GM12878 (cell line): ENCODE measurements around the gene HSD17B4. TPM values are rescaled to one million over a fixed set of nuclear protein-coding genes. Genes with fewer than 3 reads are reported as not detected.

Experiments
- ATAC-seq: fragments of 200-7000 bp; cut with Tn5 transposase; 3 replicates; pipeline ENCODE4 v1.9.1; 2020; ENCODE audit warnings: mild to moderate bottlenecking, moderate library complexity
- BruUV-seq: library from RNA; stranded (reverse); fragments of 400-500 nt; replicated peaks from 2 replicates; lab custom pipeline; 2021; lab: Mats Ljungman, UMichigan
- CTCF ChIA-PET: fragments of 300-600 bp; sonication (Branson Sonifier 250); formaldehyde crosslinking; extraction: SDS; loops from one replicate; lab custom pipeline; 2021; ENCODE audit warnings: inconsistent platforms; lab: Yijun Ruan, JAX
- POLR2A ChIA-PET: fragments of 350-600 bp; formaldehyde crosslinking; extraction: SDS; loops from one replicate; lab custom pipeline; 2021; ENCODE audit warnings: inconsistent platforms; lab: Charles Lee
- RAD21 ChIA-PET: fragments of 300-600 bp; sonication (Branson Sonifier 250); formaldehyde crosslinking; loops from one replicate; lab custom pipeline; 2023; ENCODE audit warnings: antibody characterized with exemption; ENCODE audit not compliant: unreplicated experiment; lab: Charles Lee
- SMC1A ChIA-PET: fragments of 300-600 bp; sonication (Branson Sonifier 250); formaldehyde crosslinking; loops from one replicate; lab custom pipeline; 2023; ENCODE audit not compliant: unreplicated experiment, uncharacterized antibody; lab: Charles Lee
- DNase-seq: peaks from one replicate; pipeline ENCODE4 v3.0.0-alpha.2; 2011; ENCODE audit warnings: low read depth, low spot score
- FAIRE-seq: peaks from 3 replicates; lab custom pipeline; 2011; peaks lifted over from hg19 to GRCh38; lab: Jason Lieb, UNC
- H2AFZ ChIP-seq: 2 replicates; pipeline ENCODE4 v1.6.0; 2011; ENCODE audit warnings: low read depth, low read length, control low read depth; ENCODE audit not compliant: control insufficient read depth
- H3K27ac ChIP-seq: 2 replicates; pipeline ENCODE4 v1.5.1; 2011; ENCODE audit warnings: control low read depth; ENCODE audit not compliant: control insufficient read depth, insufficient read depth
- H3K27me3 ChIP-seq, 2 experiments: replicated peaks in 1 of 2; 2 replicates each; pipeline versions ENCODE4 v1.6.0 to v1.6.1; 2011; ENCODE audit warnings: low read length in 1 of 2; ENCODE audit not compliant: control insufficient read depth in 2 of 2, insufficient read depth in 2 of 2
- H3K36me3 ChIP-seq, 2 experiments: 2 replicates each; pipeline ENCODE4 v1.5.1; 2011; ENCODE audit warnings: low read length in 1 of 2; ENCODE audit not compliant: control insufficient read depth in 2 of 2, insufficient read depth in 2 of 2
- H3K4me1 ChIP-seq: 2 replicates; pipeline ENCODE4 v1.6.1; 2011; ENCODE audit warnings: mild to moderate bottlenecking, low read length, moderate library complexity, mixed read lengths; ENCODE audit not compliant: control insufficient read depth, insufficient read depth
- H3K4me2 ChIP-seq: 2 replicates; pipeline ENCODE4 v1.6.0; 2011; ENCODE audit warnings: control low read depth; ENCODE audit not compliant: control insufficient read depth, insufficient read depth
- H3K4me3 ChIP-seq: fragments of 200-600 bp; sonication (generic); 2 replicates; pipeline ENCODE4 v1.5.1; 2016
- H3K79me2 ChIP-seq: 2 replicates; pipeline ENCODE4 v1.6.0; 2011; ENCODE audit warnings: low read length; ENCODE audit not compliant: control insufficient read depth, insufficient read depth
- H3K9ac ChIP-seq: 2 replicates; pipeline ENCODE4 v1.8.0; 2011; ENCODE audit warnings: low read length, control low read depth, mixed read lengths; ENCODE audit not compliant: control insufficient read depth, insufficient read depth
- H3K9me3 ChIP-seq: replicated peaks from 3 replicates; pipeline ENCODE4 v1.5.1; 2011; ENCODE audit warnings: mild to moderate bottlenecking, low read length; ENCODE audit not compliant: control insufficient read depth, insufficient read depth
- H4K20me1 ChIP-seq: 2 replicates; pipeline ENCODE4 v1.6.0; 2011; ENCODE audit not compliant: control insufficient read depth, insufficient read depth
- CBX3 ChIP-seq: fragments of 200-600 bp; sonication (generic); IDR thresholded peaks from 2 replicates; pipeline ENCODE4 v1.6.1; 2016; ENCODE audit warnings: low read depth, borderline replicate concordance
- ETV6 ChIP-seq, 2 experiments: fragments of 450-650 bp in 1 of 2; IDR thresholded peaks in 1 of 2; conservative IDR thresholded peaks in 1 of 2; 2 replicates each; pipeline ENCODE4 v1.6.1; 2014; ENCODE audit warnings: antibody characterized with exemption in 1 of 2, borderline replicate concordance in 1 of 2, low read depth in 1 of 2, mild to moderate bottlenecking in 1 of 2, moderate library complexity in 1 of 2
- FOXK2 ChIP-seq: fragments of 450-650 bp; IDR thresholded peaks from 2 replicates; pipeline ENCODE4 v1.6.1; 2017; ENCODE audit warnings: mild to moderate bottlenecking, moderate library complexity
- PAX5 ChIP-seq: IDR thresholded peaks from 2 replicates; pipeline ENCODE4 v1.6.1; 2011; ENCODE audit warnings: low read depth, low read length, borderline replicate concordance
- RAD21 ChIP-seq: IDR thresholded peaks from 2 replicates; pipeline ENCODE4 v1.6.1; 2011; ENCODE audit warnings: mild to moderate bottlenecking, low read depth, low read length, moderate library complexity; ENCODE audit not compliant: insufficient read depth
- SKIL ChIP-seq: fragments of 450-650 bp; IDR thresholded peaks from 2 replicates; pipeline ENCODE4 v1.6.1; 2017; ENCODE audit warnings: mild to moderate bottlenecking, low read depth, inconsistent platforms; ENCODE audit not compliant: poor library complexity, severe bottlenecking
- SMAD1 ChIP-seq: fragments of 450-650 bp; IDR thresholded peaks from 2 replicates; pipeline ENCODE4 v1.6.1; 2018; ENCODE audit warnings: mild to moderate bottlenecking, low read depth; ENCODE audit not compliant: partially characterized antibody
- ZNF217 ChIP-seq: fragments of 450-650 bp; IDR thresholded peaks from 2 replicates; pipeline ENCODE4 v1.6.1; 2017; ENCODE audit warnings: antibody characterized with exemption, mild to moderate bottlenecking
- ZNF274 ChIP-seq: IDR thresholded peaks from one replicate; pipeline ENCODE4 v1.8.0; 2011; ENCODE audit not compliant: insufficient read length, insufficient read depth
- ZNF384 ChIP-seq: IDR thresholded peaks from 2 replicates; pipeline ENCODE4 v1.6.1; 2012; ENCODE audit warnings: low read depth, mild to moderate bottlenecking, low read length, improper control_type of control experiment, borderline replicate concordance
- WGBS: methylation state at CpG from one replicate; pipeline ENCODE4 v1.1.6; 2016; ENCODE audit warnings: low lambda C conversion rate; ENCODE audit not compliant: insufficient replicate concordance, insufficient coverage; ENCODE audit errors: missing lambda C conversion rate; 5-methylcytosine and 5-hydroxymethylcytosine counted together
- in situ Hi-C: fragments of 300-500 bp; cut with MboI; formaldehyde crosslinking; loops from 9 replicates; pipeline ENCODE4 v1.14.3; 2018; ENCODE audit warnings: mixed read lengths
- intact Hi-C: fragments of 100-400 bp; cut with micrococcal nuclease; formaldehyde crosslinking; loops from one replicate; pipeline ENCODE4 v1.14.2; 2022; ENCODE audit not compliant: unreplicated experiment
- polyA plus RNA-seq, 11 experiments: library from polyadenylated mRNA; depleted of rRNA in 4 of 11; unstranded in 6 of 11; stranded (reverse) in 5 of 11; fragments of >200 nt; fragmentation: Nextera tagmentation in 4 of 11; fragmentation: Illumina TruSeq in 1 of 11; extraction: Ambion mirVana in 4 of 11; extraction: Trizol in 1 of 11; gene quantifications; 1 replicate in 1 of 11; 2 replicates in 10 of 11; pipeline versions ENCODE4 v1.2.1 to v1.2.3, GENCODE V29; 2011 to 2016; ENCODE audit warnings: inconsistent platforms in 2 of 11, missing spikeins in 2 of 11, low read depth in 1 of 11
- total RNA-seq, 4 experiments: library from RNA; depleted of rRNA in 3 of 4; stranded (reverse); fragments of >200 nt in 3 of 4; fragmentation: Illumina TruSeq in 1 of 4; extraction: Trizol in 1 of 4; gene quantifications; 2 replicates each; pipeline versions ENCODE4 v1.2.1 to v1.2.3, GENCODE V29; 2013 to 2021
- TF ChIP-seq, protein P1 (sequence below): IDR thresholded peaks from 2 replicates; pipeline ENCODE4 v1.6.1; 2011; ENCODE audit warnings: low read depth, low read length, improper control_type of control experiment, borderline replicate concordance
- TF ChIP-seq, protein P2 (sequence below): fragments of 450-650 bp; IDR thresholded peaks from 2 replicates; pipeline ENCODE4 v1.6.1; 2016; ENCODE audit warnings: mild to moderate bottlenecking
- TF ChIP-seq, protein P3 (sequence below): IDR thresholded peaks from 2 replicates; pipeline ENCODE4 v1.6.1; 2012; ENCODE audit warnings: low read depth, low read length, improper control_type of control experiment
- TF ChIP-seq, protein P4 (sequence below): IDR thresholded peaks from 2 replicates; pipeline ENCODE4 v1.6.1; 2012; ENCODE audit warnings: mild to moderate bottlenecking, low read depth, low read length

HSD17B4 gene
- total and polyA plus RNA-seq, 10 of the 15 experiments (the other 5 are each of a cell fraction or from before 2014, with no cell fraction given), result 38.6 to 125 (median 93.0) TPM

DNA sequence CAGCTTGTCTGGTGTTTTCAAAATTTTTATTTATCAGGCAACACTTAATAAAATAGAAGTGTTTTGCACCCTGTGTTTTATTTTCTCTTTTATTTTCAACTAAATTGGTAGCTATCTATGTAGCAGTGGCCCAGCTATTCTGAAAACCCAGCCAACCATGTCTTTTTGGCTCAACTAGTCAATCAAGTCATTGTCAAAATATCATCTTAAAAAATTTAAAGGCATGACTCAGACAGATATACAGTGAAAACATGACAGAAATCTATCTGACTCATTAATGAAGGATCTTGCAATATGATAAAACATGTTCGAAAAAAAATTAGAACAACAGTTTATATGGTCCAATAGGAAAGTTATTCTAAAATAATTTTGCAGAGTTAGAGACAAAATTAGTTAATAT lies 75.1 kb downstream of the HSD17B4 start:
- Histone ChIP-seq H3K9ac (no peak overlapping the region), H4K20me1 (no peaks in the 10 kb centered on the region), H3K27ac (no peak overlapping the region), H3K36me3 (peaks cover 0 to 5% of the 10 kb centered on the region in 2 experiments; a peak in 2 of 4 replicates), H3K4me2 (no peak overlapping the region), H3K27me3 (no peaks in the 10 kb centered on the region), H3K4me3 (no peak overlapping the region), H2AFZ (no peak overlapping the region), H3K4me1 (no peaks in the 10 kb centered on the region), H3K79me2 (no peaks in the 10 kb centered on the region), H3K9me3 (no peaks in the 10 kb centered on the region)
- BruUV-seq, result no TSS peak
- in situ Hi-C loops (no loop called here), intact Hi-C loops (loop anchor here (5.0 kb wide), 1 partner anchor 540 kb away; the partner anchor contains the start of gene DTWD2)
- CTCF ChIA-PET, result interaction anchor here (1.5 to 1.6 kb wide), 2 partner anchors 18 to 57 kb away, joined by 3 to 4 read pairs; no protein-coding TSS in a partner anchor
- SMC1A ChIA-PET, result no interaction called here
- RAD21 ChIA-PET, result interaction anchor here (0.6 kb wide), 1 partner anchor 14 kb away, joined by 3 read pairs; no protein-coding TSS in a partner anchor
- WGBS, result 94% methylated on average over 1 of the region's 1 CpG
- POLR2A ChIA-PET, result no interaction called here
- no peak for FAIRE-seq
- DNase-seq, result no peak
- no peak for ATAC-seq
- TF ChIP-seq FOXK2 (no peak), ZNF274 (no peak), ZNF217 (no peak), SMAD1 (no peak), ZNF384 (no peak), ETV6 (conservative IDR thresholded peaks at IDR 0.05 in 1 of 2, IDR thresholded peaks at IDR 0.05 in 1 of 2; ENCODE audit: borderline replicate concordance in 1 of 2, low read depth in 1 of 2) (no peak), PAX5 (no peak), RAD21 (no peak), SKIL (no peak), CBX3 (no peak)
- TF ChIP-seq, protein P1, sequence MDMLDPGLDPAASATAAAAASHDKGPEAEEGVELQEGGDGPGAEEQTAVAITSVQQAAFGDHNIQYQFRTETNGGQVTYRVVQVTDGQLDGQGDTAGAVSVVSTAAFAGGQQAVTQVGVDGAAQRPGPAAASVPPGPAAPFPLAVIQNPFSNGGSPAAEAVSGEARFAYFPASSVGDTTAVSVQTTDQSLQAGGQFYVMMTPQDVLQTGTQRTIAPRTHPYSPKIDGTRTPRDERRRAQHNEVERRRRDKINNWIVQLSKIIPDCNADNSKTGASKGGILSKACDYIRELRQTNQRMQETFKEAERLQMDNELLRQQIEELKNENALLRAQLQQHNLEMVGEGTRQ, result no peak
- TF ChIP-seq, protein P2, sequence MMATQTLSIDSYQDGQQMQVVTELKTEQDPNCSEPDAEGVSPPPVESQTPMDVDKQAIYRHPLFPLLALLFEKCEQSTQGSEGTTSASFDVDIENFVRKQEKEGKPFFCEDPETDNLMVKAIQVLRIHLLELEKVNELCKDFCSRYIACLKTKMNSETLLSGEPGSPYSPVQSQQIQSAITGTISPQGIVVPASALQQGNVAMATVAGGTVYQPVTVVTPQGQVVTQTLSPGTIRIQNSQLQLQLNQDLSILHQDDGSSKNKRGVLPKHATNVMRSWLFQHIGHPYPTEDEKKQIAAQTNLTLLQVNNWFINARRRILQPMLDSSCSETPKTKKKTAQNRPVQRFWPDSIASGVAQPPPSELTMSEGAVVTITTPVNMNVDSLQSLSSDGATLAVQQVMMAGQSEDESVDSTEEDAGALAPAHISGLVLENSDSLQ, result no peak
- TF ChIP-seq, protein P3, sequence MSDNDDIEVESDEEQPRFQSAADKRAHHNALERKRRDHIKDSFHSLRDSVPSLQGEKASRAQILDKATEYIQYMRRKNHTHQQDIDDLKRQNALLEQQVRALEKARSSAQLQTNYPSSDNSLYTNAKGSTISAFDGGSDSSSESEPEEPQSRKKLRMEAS, result no peak
- TF ChIP-seq, protein P4, sequence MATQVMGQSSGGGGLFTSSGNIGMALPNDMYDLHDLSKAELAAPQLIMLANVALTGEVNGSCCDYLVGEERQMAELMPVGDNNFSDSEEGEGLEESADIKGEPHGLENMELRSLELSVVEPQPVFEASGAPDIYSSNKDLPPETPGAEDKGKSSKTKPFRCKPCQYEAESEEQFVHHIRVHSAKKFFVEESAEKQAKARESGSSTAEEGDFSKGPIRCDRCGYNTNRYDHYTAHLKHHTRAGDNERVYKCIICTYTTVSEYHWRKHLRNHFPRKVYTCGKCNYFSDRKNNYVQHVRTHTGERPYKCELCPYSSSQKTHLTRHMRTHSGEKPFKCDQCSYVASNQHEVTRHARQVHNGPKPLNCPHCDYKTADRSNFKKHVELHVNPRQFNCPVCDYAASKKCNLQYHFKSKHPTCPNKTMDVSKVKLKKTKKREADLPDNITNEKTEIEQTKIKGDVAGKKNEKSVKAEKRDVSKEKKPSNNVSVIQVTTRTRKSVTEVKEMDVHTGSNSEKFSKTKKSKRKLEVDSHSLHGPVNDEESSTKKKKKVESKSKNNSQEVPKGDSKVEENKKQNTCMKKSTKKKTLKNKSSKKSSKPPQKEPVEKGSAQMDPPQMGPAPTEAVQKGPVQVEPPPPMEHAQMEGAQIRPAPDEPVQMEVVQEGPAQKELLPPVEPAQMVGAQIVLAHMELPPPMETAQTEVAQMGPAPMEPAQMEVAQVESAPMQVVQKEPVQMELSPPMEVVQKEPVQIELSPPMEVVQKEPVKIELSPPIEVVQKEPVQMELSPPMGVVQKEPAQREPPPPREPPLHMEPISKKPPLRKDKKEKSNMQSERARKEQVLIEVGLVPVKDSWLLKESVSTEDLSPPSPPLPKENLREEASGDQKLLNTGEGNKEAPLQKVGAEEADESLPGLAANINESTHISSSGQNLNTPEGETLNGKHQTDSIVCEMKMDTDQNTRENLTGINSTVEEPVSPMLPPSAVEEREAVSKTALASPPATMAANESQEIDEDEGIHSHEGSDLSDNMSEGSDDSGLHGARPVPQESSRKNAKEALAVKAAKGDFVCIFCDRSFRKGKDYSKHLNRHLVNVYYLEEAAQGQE, result no peak
